GM19463 (cell line): Measurements from ENCODE around the gene TPM2.
"Not testable (repeated sequence)": the region's sequence is repeated elsewhere in the genome, so short reads cannot be mapped to it uniquely, and the experiment has no call there.

Source experiments
- ATAC-seq: cut with Tn5 transposase; IDR thresholded peaks from one replicate; pipeline ENCODE4 v1.9.1; 2021; ENCODE audit warnings: mild to moderate bottlenecking, moderate library complexity; ENCODE audit not compliant: unreplicated experiment

TPM2 gene

GRCh38 chr9:35656831-35657545 lies 32.7 kb downstream of the TPM2 start:
- ATAC-seq: no peak

- no peak for ATAC-seq
Measured at GRCh38 chr9:35656348-35656747, 33.4 kb downstream of the TPM2 start.

GRCh38 chr9:35653611-35654010 lies 36.1 kb downstream of the TPM2 start:
- no peak for ATAC-seq

GRCh38 chr9:35652829-35653209 lies 36.9 kb downstream of the TPM2 start:
- no peak for ATAC-seq

- ATAC-seq: no peak
Measured at GRCh38 chr9:35651956-35652828, 37.5 kb downstream of the TPM2 start.

GRCh38 chr9:35650341-35651158 lies 39.2 kb downstream of the TPM2 start, which contains the start of gene SIT1:
SIT1 (minus strand) TSS chr9:35650931; CDS start chr9:35650853, 78 bp downstream.
- peak; percentile 26 for ATAC-seq

GRCh38 chr9:35649431-35650340 lies 40.0 kb downstream of the TPM2 start:
- no peak for ATAC-seq

GRCh38 chr9:35646533-35647265 lies 43.0 kb downstream of the TPM2 start:
- ATAC-seq: peak; percentile 69

GRCh38 chr9:35646153-35646532 lies 43.6 kb downstream of the TPM2 start:
- no peak for ATAC-seq

- ATAC-seq: not testable (repeated sequence)
Measured at GRCh38 chr9:35645736-35646135, 44.0 kb downstream of the TPM2 start.

GRCh38 chr9:35643046-35643445 lies 46.7 kb downstream of the TPM2 start:
- ATAC-seq: no peak

GRCh38 chr9:35641478-35641877 lies 48.2 kb downstream of the TPM2 start:
- ATAC-seq: not testable (repeated sequence)

GRCh38 chr9:35640431-35640830 lies 49.3 kb downstream of the TPM2 start:
- not testable (repeated sequence) for ATAC-seq

- ATAC-seq: no peak
Measured at GRCh38 chr9:35639631-35640030, 50.1 kb downstream of the TPM2 start.

- ATAC-seq: not testable (repeated sequence)
Measured at GRCh38 chr9:35639225-35639624, 50.5 kb downstream of the TPM2 start.

- not testable (repeated sequence) for ATAC-seq
Measured at GRCh38 chr9:35638751-35639150, 51.0 kb downstream of the TPM2 start.

- ATAC-seq: not testable (repeated sequence)
Measured at GRCh38 chr9:35637427-35637955, 52.2 kb downstream of the TPM2 start.

- ATAC-seq: not testable (repeated sequence)
Measured at GRCh38 chr9:35636877-35637246, 52.9 kb downstream of the TPM2 start.
